Left lung (tissue), 10 donors: Measurements from ENCODE around the gene EXOSC7. TPM values are rescaled to one million over a fixed set of nuclear protein-coding genes. Genes with fewer than 3 reads are reported as not detected.
"Not testable (repeated sequence)": the region's sequence is repeated elsewhere in the genome, so short reads cannot be mapped to it uniquely, and the experiment has no call there.

Experiments used
- ATAC-seq: fragments of 200-7000 bp; cut with Tn5 transposase; one replicate; pipeline ENCODE4 v1.9.1; 2020; ENCODE audit warnings: moderate library complexity
- DNase-seq, 4 donors: peaks; one replicate each; pipeline ENCODE4 v3.0.0-alpha.2; 2013 to 2020
- H3K27ac ChIP-seq, 2 donors: fragments of 200-600 bp; sonication (generic) in 1 of 2; one replicate each; pipeline versions ENCODE4 v1.5.0 to v1.8.0; 2020 to 2021
- H3K27me3 ChIP-seq, 2 donors: fragments of 200-600 bp; sonication (generic) in 1 of 2; one replicate each; pipeline versions ENCODE4 v1.5.0 to v1.8.0; 2020 to 2021
- H3K36me3 ChIP-seq, 2 donors: fragments of 200-600 bp; sonication (generic) in 1 of 2; one replicate each; pipeline versions ENCODE4 v1.5.0 to v1.8.0; 2020 to 2021
- H3K4me1 ChIP-seq, 2 donors: fragments of 200-600 bp; one replicate each; pipeline ENCODE4 v1.8.0; 2021
- H3K4me3 ChIP-seq, 2 donors: fragments of 200-600 bp; sonication (generic) in 1 of 2; one replicate each; pipeline versions ENCODE4 v1.5.0 to v1.8.0; 2020 to 2021; ENCODE audit warnings: mild to moderate bottlenecking in 1 of 2
- H3K9me3 ChIP-seq, 2 donors: fragments of 200-600 bp; sonication (generic) in 1 of 2; one replicate each; pipeline versions ENCODE4 v1.5.0 to v1.8.0; 2020 to 2021
- intact Hi-C, 2 donors: fragments of 100-400 bp; cut with DNase I; formaldehyde crosslinking; loops; one replicate each; pipeline versions ENCODE4 v1.11.2 to v1.14.2; 2022
- polyA plus RNA-seq, 6 donors: library from polyadenylated mRNA; unstranded; fragments of 120-200 nt; gene quantifications; one replicate each; pipeline ENCODE4 v1.2.1, GENCODE V29; 2013; ENCODE audit not compliant: insufficient read length in 6 of 6
- total RNA-seq, 2 donors: library from RNA; stranded (reverse); fragmentation: NEBNext Ultra II Directional; extraction: Animal tissue kit (Norgen Biotek cat#: 25700); gene quantifications; one replicate each; pipeline ENCODE4 v1.2.1, GENCODE V29; 2021
- TF ChIP-seq, protein P1 (sequence below), 2 donors: fragments of 200-600 bp; sonication (generic) in 1 of 2; IDR thresholded peaks; one replicate each; pipeline versions ENCODE4 v1.5.0 to v1.8.0; 2021; ENCODE audit warnings: antibody characterized with exemption in 2 of 2
- donor health status: DM: no; HTN: yes; CAD: no.
- donor health status: DM: no; HTN: no; CAD: no.

The EXOSC7 gene
- total and polyA plus RNA-seq, 8 donors: 33.2 to 76.2 (median 61.3) TPM

DNA sequence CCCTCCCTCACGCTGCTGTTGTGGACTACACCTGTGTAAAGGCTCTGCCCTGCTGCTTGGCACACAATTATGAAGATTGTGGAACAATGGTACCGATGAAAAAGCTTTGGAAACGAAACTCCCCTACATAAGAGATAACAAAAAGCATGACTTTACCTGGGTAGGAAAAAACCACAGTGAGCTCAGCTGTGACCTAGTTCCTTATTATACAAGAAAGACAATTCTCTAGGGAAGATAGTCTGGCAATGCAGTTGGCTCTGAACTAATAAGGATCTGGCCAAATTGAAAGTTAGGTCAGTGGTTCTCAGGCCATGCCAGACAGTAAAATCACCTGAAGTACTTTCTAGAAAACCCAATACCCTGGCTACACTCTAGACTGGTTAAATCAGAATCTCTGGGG lies 66.1 kb downstream of the EXOSC7 start:
- ATAC-seq (no peak), DNase-seq (no peak)
- Histone ChIP-seq H3K9me3 (no peaks in the 10 kb centered on the region), H3K27ac (no peak overlapping the region), H3K27me3 (no peaks in the 10 kb centered on the region), H3K4me1 (peaks cover 0 to 49% of the 10 kb centered on the region in 2 donors), H3K36me3 (no peaks in the 10 kb centered on the region), H3K4me3 (no peak overlapping the region)
- TF ChIP-seq, protein P1, sequence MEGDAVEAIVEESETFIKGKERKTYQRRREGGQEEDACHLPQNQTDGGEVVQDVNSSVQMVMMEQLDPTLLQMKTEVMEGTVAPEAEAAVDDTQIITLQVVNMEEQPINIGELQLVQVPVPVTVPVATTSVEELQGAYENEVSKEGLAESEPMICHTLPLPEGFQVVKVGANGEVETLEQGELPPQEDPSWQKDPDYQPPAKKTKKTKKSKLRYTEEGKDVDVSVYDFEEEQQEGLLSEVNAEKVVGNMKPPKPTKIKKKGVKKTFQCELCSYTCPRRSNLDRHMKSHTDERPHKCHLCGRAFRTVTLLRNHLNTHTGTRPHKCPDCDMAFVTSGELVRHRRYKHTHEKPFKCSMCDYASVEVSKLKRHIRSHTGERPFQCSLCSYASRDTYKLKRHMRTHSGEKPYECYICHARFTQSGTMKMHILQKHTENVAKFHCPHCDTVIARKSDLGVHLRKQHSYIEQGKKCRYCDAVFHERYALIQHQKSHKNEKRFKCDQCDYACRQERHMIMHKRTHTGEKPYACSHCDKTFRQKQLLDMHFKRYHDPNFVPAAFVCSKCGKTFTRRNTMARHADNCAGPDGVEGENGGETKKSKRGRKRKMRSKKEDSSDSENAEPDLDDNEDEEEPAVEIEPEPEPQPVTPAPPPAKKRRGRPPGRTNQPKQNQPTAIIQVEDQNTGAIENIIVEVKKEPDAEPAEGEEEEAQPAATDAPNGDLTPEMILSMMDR (IDR thresholded peaks at IDR 0.05): no peak
- intact Hi-C loops: loop anchor here in 1 of 2 donors (5.0 kb wide), 1 partner anchor 170 kb away; no protein-coding TSS in a partner anchor

GRCh38 chr3:45043728-45044299 lies 67.8 kb downstream of the EXOSC7 start:
- H3K9me3 ChIP-seq: no peaks in the 10 kb centered on the region
- intact Hi-C loops: loop anchor here in 1 of 2 donors (5.0 kb wide), 1 partner anchor 168 kb away; no protein-coding TSS in a partner anchor

DNA sequence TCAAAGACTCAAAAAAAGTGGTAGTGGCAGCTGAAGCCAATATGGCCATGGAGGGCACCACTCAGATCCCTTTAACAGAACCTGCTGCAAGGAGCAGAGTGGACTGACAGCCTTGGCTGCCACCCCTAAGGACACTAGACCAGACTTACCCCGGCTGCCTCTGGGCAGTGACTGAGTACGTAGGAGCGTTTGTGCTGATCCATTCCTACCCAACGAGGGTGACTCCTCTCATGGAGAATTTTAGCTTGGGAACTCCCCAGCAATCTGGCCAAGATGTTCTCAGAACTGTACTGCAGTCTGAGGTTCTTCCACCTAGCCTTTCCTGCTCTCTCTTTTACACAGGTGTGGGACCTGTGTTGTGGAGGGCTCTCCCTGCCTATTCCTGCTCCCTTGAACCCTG lies 72.2 kb downstream of the EXOSC7 start:
- no peak for DNase-seq
- Histone ChIP-seq H3K4me1 (peaks cover 0 to 17% of the 10 kb centered on the region in 2 donors), H3K36me3 (no peaks in the 10 kb centered on the region), H3K27me3 (no peaks in the 10 kb centered on the region), H3K4me3 (no peak overlapping the region), H3K27ac (no peak overlapping the region), H3K9me3 (no peaks in the 10 kb centered on the region)
- TF ChIP-seq, protein P1 (IDR thresholded peaks at IDR 0.05): no peak
- intact Hi-C loops: no loop called here
- no peak for ATAC-seq

More at GRCh38 chr3:45043728-45044299, 67.8 kb downstream of the EXOSC7 start:
- Histone ChIP-seq H3K4me1 (peaks cover 0 to 40% of the 10 kb centered on the region in 2 donors), H3K36me3 (no peaks in the 10 kb centered on the region), H3K27ac (peak overlapping the region; percentile 22 to 63), H3K27me3 (no peaks in the 10 kb centered on the region), H3K4me3 (no peak overlapping the region)
- no peak for DNase-seq
- TF ChIP-seq, protein P1 (IDR thresholded peaks at IDR 0.05): no peak
- ATAC-seq: peak; percentile 39

DNA sequence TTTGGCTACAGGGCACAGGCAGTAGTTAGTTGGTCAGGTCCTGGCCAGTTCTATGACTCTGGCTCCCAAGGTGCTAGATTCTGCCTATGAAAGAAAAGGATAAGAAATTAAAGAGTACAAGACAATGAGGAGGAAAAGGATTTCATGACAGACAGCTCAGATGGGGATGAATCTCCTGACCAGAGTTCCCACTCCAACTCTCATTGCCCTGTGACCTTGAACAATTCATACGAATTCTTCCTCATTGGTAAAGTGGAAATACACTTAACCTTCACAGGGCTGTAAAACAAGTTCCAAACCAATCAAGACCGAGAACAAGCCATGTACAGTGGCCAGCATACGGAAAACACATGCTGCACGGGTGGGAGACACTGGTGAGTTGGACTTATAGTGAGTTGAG lies 73.8 kb downstream of the EXOSC7 start:
- ATAC-seq (no peak), DNase-seq (no peak)
- intact Hi-C loops: no loop called here
- TF ChIP-seq, protein P1 (IDR thresholded peaks at IDR 0.05): no peak
- Histone ChIP-seq H3K27ac (no peak overlapping the region), H3K9me3 (no peaks in the 10 kb centered on the region), H3K27me3 (no peaks in the 10 kb centered on the region), H3K4me1 (peaks cover 0 to 18% of the 10 kb centered on the region in 2 donors), H3K4me3 (no peak overlapping the region), H3K36me3 (no peaks in the 10 kb centered on the region)

DNA sequence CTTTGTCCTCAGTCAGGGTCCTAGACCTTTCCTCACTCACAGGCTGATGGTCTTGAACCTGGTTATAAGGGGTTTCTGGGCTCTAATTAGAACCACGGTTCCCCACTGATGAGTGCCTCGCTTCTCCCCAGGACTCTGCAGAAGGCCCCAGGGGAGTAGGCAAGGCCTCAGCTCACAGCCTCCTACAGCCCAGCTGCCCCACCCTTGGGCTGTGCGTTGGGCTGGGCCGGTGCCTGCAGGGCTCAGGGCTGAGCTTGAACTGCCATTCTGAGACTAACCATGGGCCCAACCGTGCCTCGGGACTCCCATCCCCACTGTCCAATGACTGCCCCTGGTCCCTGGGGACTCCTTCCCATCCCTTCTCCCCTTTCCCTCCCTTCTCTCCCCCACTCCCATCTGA lies 75.6 kb downstream of the EXOSC7 start:
- Histone ChIP-seq H3K36me3 (no peaks in the 10 kb centered on the region), H3K4me3 (no peak overlapping the region), H3K9me3 (no peaks in the 10 kb centered on the region), H3K27me3 (no peaks in the 10 kb centered on the region), H3K27ac (no peak overlapping the region), H3K4me1 (peaks cover 0 to 32% of the 10 kb centered on the region in 2 donors)
- DNase-seq (no peak), ATAC-seq (no peak)
- TF ChIP-seq, protein P1 (IDR thresholded peaks at IDR 0.05): no peak
- intact Hi-C loops: no loop called here

- DNase-seq, H3K4me3 ChIP-seq, intact Hi-C loops, H3K36me3 ChIP-seq, H3K27ac ChIP-seq, H3K27me3 ChIP-seq, ATAC-seq, H3K9me3 ChIP-seq: not testable (repeated sequence)
- peaks cover 0 to 51% of the 10 kb centered on the region in 2 donors for H3K4me1 ChIP-seq
Observed at GRCh38 chr3:45053805-45054195, 77.8 kb downstream of the EXOSC7 start.
